ENCODE results near the gene ST6GAL1. TPM values are rescaled to one million over a fixed set of nuclear protein-coding genes. Genes with fewer than 3 reads are reported as not detected.

Gene ST6GAL1
- total RNA-seq, 1 experiment from 2014 or later = 74.2 TPM

- TF ChIP-seq EZH2 (IDR thresholded peaks at IDR 0.05; ENCODE audit: borderline replicate concordance, low read depth, low read length, poor library complexity, severe bottlenecking) = no peak
- TF ChIP-seq CTCF (conservative IDR thresholded peaks at IDR 0.05; ENCODE audit: low read depth, low read length) = no peak
- BruUV-seq (replicated peaks) = no TSS peak
- no peak for DNase-seq (ENCODE audit: low spot score)
- CTCF ChIA-PET = no interaction called here
- Histone ChIP-seq H3K4me1 (ENCODE audit: insufficient read depth, low read length, poor library complexity, severe bottlenecking) (peaks cover 25% of the 10 kb centered on the region), H3K9me3 (ENCODE audit: low read depth, low read length, poor library complexity, severe bottlenecking) (no peaks in the 10 kb centered on the region), H3K27ac (ENCODE audit: low read depth, low read length, poor library complexity, severe bottlenecking) (peak overlapping the region; percentile 15), H3K36me3 (ENCODE audit: insufficient read depth, low read length, poor library complexity, severe bottlenecking) (peaks cover 27% of the 10 kb centered on the region), H3K4me3 (ENCODE audit: low read depth, low read length, poor library complexity, severe bottlenecking) (no peak overlapping the region), H3K27me3 (replicated peaks; ENCODE audit: insufficient read depth, low read depth, low read length, poor library complexity) (no peaks in the 10 kb centered on the region)
- intact Hi-C loops (cut with micrococcal nuclease; ENCODE audit: unreplicated experiment) = no loop called here
- POLR2A ChIA-PET (ENCODE audit: low non-redundant PET) = interaction anchor here (0.6 kb wide), 1 partner anchor 11 kb away, joined by 3 read pairs; no protein-coding TSS in a partner anchor
Observed at GRCh38 chr3:186983659-186984058, 53.3 kb downstream of the ST6GAL1 start.

- DNase-seq (ENCODE audit: low spot score) = no peak
- no peaks in the 10 kb centered on the region for H3K27me3 ChIP-seq (replicated peaks; ENCODE audit: insufficient read depth, low read depth, low read length, poor library complexity)
- peaks cover 25% of the 10 kb centered on the region for H3K4me1 ChIP-seq (ENCODE audit: insufficient read depth, low read length, poor library complexity, severe bottlenecking)
- ChIA-PET CTCF (no interaction called here), POLR2A (ENCODE audit: low non-redundant PET) (interaction anchor here (0.6 kb wide), 1 partner anchor 10 kb away, joined by 3 read pairs; no protein-coding TSS in a partner anchor)
- H3K36me3 ChIP-seq (ENCODE audit: insufficient read depth, low read length, poor library complexity, severe bottlenecking) = peaks cover 27% of the 10 kb centered on the region
- intact Hi-C loops (cut with micrococcal nuclease; ENCODE audit: unreplicated experiment) = no loop called here
- H3K4me3 ChIP-seq (ENCODE audit: low read depth, low read length, poor library complexity, severe bottlenecking) = no peak overlapping the region
- H3K27ac ChIP-seq (ENCODE audit: low read depth, low read length, poor library complexity, severe bottlenecking) = peak overlapping the region; percentile 15
- TF ChIP-seq CTCF (conservative IDR thresholded peaks at IDR 0.05; ENCODE audit: low read depth, low read length) (no peak), EZH2 (IDR thresholded peaks at IDR 0.05; ENCODE audit: borderline replicate concordance, low read depth, low read length, poor library complexity, severe bottlenecking) (no peak)
- H3K9me3 ChIP-seq (ENCODE audit: low read depth, low read length, poor library complexity, severe bottlenecking) = no peaks in the 10 kb centered on the region
- no TSS peak for BruUV-seq (replicated peaks)
Observed at GRCh38 chr3:186984064-186984463, 53.7 kb downstream of the ST6GAL1 start.

GRCh38 chr3:186985661-186986364 lies 55.5 kb downstream of the ST6GAL1 start:
- BruUV-seq (replicated peaks) = no TSS peak
- Histone ChIP-seq H3K27me3 (replicated peaks; ENCODE audit: insufficient read depth, low read depth, low read length, poor library complexity) (no peaks in the 10 kb centered on the region), H3K36me3 (ENCODE audit: insufficient read depth, low read length, poor library complexity, severe bottlenecking) (peaks cover 18% of the 10 kb centered on the region), H3K4me3 (ENCODE audit: low read depth, low read length, poor library complexity, severe bottlenecking) (no peak overlapping the region), H3K27ac (ENCODE audit: low read depth, low read length, poor library complexity, severe bottlenecking) (peak overlapping the region; percentile 36), H3K9me3 (ENCODE audit: low read depth, low read length, poor library complexity, severe bottlenecking) (no peaks in the 10 kb centered on the region), H3K4me1 (ENCODE audit: insufficient read depth, low read length, poor library complexity, severe bottlenecking) (peaks cover 25% of the 10 kb centered on the region)
- POLR2A ChIA-PET (ENCODE audit: low non-redundant PET) = interaction anchor here (0.7 kb wide), 1 partner anchor 95 kb away, joined by 3 read pairs; no protein-coding TSS in a partner anchor
- TF ChIP-seq CTCF (conservative IDR thresholded peaks at IDR 0.05; ENCODE audit: low read depth, low read length) = no peak
- TF ChIP-seq EZH2 (IDR thresholded peaks at IDR 0.05; ENCODE audit: borderline replicate concordance, low read depth, low read length, poor library complexity, severe bottlenecking) = no peak
- CTCF ChIA-PET = no interaction called here
- DNase-seq (ENCODE audit: low spot score) = peak; percentile 79
- intact Hi-C loops (cut with micrococcal nuclease; ENCODE audit: unreplicated experiment) = no loop called here

Data from A673 (cell line).